Ovary (tissue), 9 donors: ENCODE measurements around the gene EBF4. TPM values are rescaled to one million over a fixed set of nuclear protein-coding genes. Genes with fewer than 3 reads are reported as not detected.

Source experiments
- DNase-seq, 5 donors: peaks; one replicate each; pipeline ENCODE4 v3.0.0-alpha.2; 2019 to 2020
- H3K27ac ChIP-seq, 2 donors: fragments of 200-600 bp; one replicate each; pipeline versions ENCODE4 v1.5.1 to v1.8.0; 2019 to 2022
- H3K27me3 ChIP-seq: fragments of 200-600 bp; one replicate; pipeline ENCODE4 v1.8.0; 2022
- H3K36me3 ChIP-seq: fragments of 200-600 bp; sonication (generic); one replicate; pipeline ENCODE4 v1.5.1; 2019
- H3K4me1 ChIP-seq: one replicate; pipeline ENCODE4 v1.8.1; 2013; ENCODE audit warnings: mild to moderate bottlenecking, moderate library complexity; ENCODE audit not compliant: insufficient read depth
- H3K4me3 ChIP-seq: fragments of 200-600 bp; sonication (generic); one replicate; pipeline ENCODE4 v1.5.1; 2017
- H3K9me3 ChIP-seq, 2 donors: fragments of 200-600 bp in 1 of 2; sonication (generic) in 1 of 2; one replicate each; pipeline versions ENCODE4 v1.5.1 to v1.8.1; 2013 to 2019; ENCODE audit warnings: mild to moderate bottlenecking in 1 of 2, moderate library complexity in 1 of 2
- CTCF ChIP-seq, 3 donors: fragments of 450-650 bp in 2 of 3; fragments of 200-600 bp in 1 of 3; IDR thresholded peaks; one replicate each; pipeline versions ENCODE4 v1.5.1 to v1.8.0; 2016 to 2022; ENCODE audit warnings: antibody characterized with exemption in 3 of 3, mild to moderate bottlenecking in 1 of 3
- EP300 ChIP-seq: sonication (generic); formaldehyde crosslinking; IDR thresholded peaks from one replicate; pipeline ENCODE4 v1.6.1; 2017; ENCODE audit warnings: antibody characterized with exemption
- POLR2A ChIP-seq: fragments of 450-650 bp; IDR thresholded peaks from one replicate; pipeline ENCODE4 v1.6.1; 2017; ENCODE audit warnings: antibody characterized with exemption, mild to moderate bottlenecking, moderate library complexity
- WGBS, 3 donors: extraction: QIAGEN DNeasy Blood & Tissue Kit in 1 of 3; methylation state at CpG; one replicate each; pipeline versions ENCODE4 v1.1.5 to v1.1.7; 2013 to 2017; 5-methylcytosine and 5-hydroxymethylcytosine counted together
- intact Hi-C, 4 donors: fragments of 100-400 bp; cut with DNase I; formaldehyde crosslinking; loops; one replicate each; pipeline versions ENCODE4 v1.11.0 to v1.15.1; 2022 to 2023
- polyA plus RNA-seq, 2 donors: library from polyadenylated mRNA; stranded (reverse); fragments of 200-250 nt in 1 of 2; fragments of 350-450 nt in 1 of 2; fragmentation: Illumina TruSeq in 1 of 2; extraction: RNeasy Lipid Tissue Mini Kit (QIAGEN cat#74804) in 1 of 2; gene quantifications; one replicate each; pipeline ENCODE4 v1.2.3, GENCODE V29; 2013 to 2014
- total RNA-seq, 7 donors: library from RNA; depleted of rRNA in 2 of 7; stranded (reverse); fragments of >200 nt in 2 of 7; fragmentation: NEBNext Ultra II Directional in 3 of 7; extraction: Animal tissue kit (Norgen Biotek cat#: 25700) in 3 of 7; gene quantifications; one replicate each; pipeline versions ENCODE4 v1.1.0 to v1.2.4, GENCODE V29; 2016 to 2023
- donor health status: DM: no; HTN: no; CAD: no; lungs with moderate emphysema.
- donor health status: DM: no; HTN: no; CAD: no.
- donor health status: Bipolar disorder and iron deficiency.
- donor health status: DM: yes; HTN: yes; CAD: no.
- donor health status: DM: no; HTN: no; CAD: no.
- donor health status: DM: yes; HTN: yes; CAD: no.

The EBF4 gene
- total and polyA plus RNA-seq, 9 donors, result 9.4 to 67.7 (median 36.2) TPM

DNA sequence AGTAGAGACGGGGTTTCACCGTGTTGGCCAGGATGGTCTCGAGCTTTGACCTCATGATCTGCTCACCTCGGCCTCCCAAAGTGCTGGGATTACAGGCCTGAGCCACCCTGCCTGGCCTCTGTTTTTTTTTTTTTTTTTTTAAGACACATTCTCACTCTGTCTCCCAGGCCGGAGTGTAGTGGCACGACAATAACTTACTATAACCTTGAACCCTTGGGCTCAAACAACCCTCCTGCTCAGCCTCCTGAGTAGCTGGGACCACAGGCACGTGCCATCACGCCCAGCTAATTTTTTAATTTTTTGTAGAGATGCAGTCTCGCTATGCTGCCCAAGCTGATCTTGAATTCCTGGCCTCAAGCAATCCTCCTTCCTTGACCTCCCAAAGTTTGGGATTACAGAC lies 81.2 kb downstream of the EBF4 start:
- intact Hi-C loops, result no loop called here
- Histone ChIP-seq H3K27ac (no peak overlapping the region), H3K4me1 (no peaks in the 10 kb centered on the region), H3K4me3 (no peak overlapping the region), H3K9me3 (peaks cover 0 to 3% of the 10 kb centered on the region in 2 donors), H3K27me3 (no peaks in the 10 kb centered on the region), H3K36me3 (no peaks in the 10 kb centered on the region)
- WGBS, 3 donors, result 80 to 86% (median 85%) methylated on average over 9 of the region's 9 CpGs
- TF ChIP-seq CTCF (IDR thresholded peaks at IDR 0.05) (no peak), EP300 (no peak), POLR2A (no peak)
- DNase-seq, result no peak

DNA sequence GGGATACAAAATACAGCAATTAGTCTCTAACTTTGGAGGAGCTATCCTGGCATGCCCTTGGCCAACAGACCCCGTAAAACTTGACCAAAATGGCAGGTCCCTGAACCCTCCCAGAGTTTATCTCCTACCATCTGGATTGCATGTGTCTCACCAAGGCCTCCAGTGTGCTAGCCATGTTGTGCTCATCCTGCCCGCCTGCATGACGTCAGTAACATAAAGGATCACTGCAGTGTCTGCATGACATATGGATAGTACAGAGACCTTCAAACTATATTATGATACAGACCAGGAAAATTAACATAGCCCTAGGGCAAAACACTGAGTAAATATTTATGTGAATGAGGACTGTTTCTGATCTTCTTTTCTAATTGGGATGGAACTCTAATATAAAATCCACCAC lies 82.6 kb downstream of the EBF4 start:
- 75 to 78% (median 75%) methylated on average over 3 of the region's 3 CpGs for WGBS, 3 donors
- no peak for DNase-seq

DNA sequence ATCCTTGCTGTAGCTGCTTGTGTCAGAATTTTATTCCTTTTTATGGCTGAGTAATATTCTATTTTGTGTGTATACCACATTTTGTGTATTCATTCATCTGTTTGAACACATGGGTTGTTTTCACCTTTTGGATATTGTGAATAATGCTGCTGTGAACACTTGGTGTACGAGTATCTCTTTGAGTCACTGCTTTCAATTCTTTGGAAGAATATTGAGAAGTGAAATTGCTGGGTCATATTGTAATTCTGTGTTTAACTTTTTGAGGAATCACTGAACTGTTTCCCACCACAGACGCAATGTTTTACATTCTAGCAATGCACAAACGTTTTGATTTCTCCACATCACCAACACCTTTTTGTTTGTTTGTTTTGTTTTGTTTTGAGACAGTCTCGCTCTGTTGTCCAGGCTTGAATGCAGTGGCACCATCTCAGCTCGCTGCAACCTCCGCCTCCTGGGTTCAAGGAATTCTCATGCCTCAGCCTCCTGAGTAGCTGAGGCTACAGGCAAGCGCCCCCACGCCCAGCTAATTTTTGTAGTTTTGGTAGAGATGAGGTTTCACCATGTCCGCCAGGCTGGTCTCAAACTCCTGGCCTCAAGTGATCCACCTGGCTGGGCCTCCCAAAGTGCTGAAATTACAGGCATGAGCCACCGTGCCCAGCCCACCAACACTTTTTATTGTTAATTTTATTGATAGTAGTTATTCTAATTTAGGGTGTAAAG lies 86.2 kb downstream of the EBF4 start:
- H3K4me3 ChIP-seq, result no peak overlapping the region
- H3K36me3 ChIP-seq, result no peaks in the 10 kb centered on the region
- DNase-seq, result no peak
- H3K9me3 ChIP-seq, result peaks cover 0 to 3% of the 10 kb centered on the region in 2 donors
- 82 to 85% (median 83%) methylated on average over 10 of the region's 10 CpGs for WGBS, 3 donors
- TF ChIP-seq EP300 (no peak), CTCF (IDR thresholded peaks at IDR 0.05) (no peak)
- H3K27ac ChIP-seq, result no peak overlapping the region
- H3K27me3 ChIP-seq, result no peaks in the 10 kb centered on the region
- intact Hi-C loops, result no loop called here
- H3K4me1 ChIP-seq, result no peaks in the 10 kb centered on the region

More for the DNA sequence above, 82.6 kb downstream of the EBF4 start:
- intact Hi-C loops, result no loop called here
- TF ChIP-seq EP300 (no peak), POLR2A (no peak), CTCF (IDR thresholded peaks at IDR 0.05) (no peak)
- H3K4me3 ChIP-seq, result no peak overlapping the region
- H3K27ac ChIP-seq, result no peak overlapping the region
- no peaks in the 10 kb centered on the region for H3K36me3 ChIP-seq
- peaks cover 0 to 3% of the 10 kb centered on the region in 2 donors for H3K9me3 ChIP-seq
- no peaks in the 10 kb centered on the region for H3K4me1 ChIP-seq
- no peaks in the 10 kb centered on the region for H3K27me3 ChIP-seq

DNA sequence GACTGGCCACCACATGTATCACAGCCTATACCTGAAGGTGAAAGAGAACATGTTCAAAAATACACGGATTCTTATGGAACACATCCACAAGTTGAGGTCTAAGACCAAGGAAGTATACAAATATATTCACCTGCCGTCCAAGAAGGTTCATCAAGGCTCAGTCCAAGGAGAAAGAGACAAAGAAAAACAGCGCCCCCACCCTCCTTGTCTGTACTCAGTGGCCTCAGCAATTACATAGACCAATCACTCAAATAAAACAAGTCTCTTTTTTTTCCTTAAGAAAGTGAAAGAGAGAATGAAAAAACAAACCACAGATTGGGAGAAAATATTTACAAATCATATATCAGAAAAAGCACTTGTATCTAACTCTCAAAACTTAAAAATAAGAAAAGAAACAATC lies 88.4 kb downstream of the EBF4 start:
- H3K4me1 ChIP-seq, result no peaks in the 10 kb centered on the region
- H3K27me3 ChIP-seq, result no peaks in the 10 kb centered on the region
- 35 to 46% (median 40%) methylated on average over 3 of the region's 3 CpGs for WGBS, 3 donors
- H3K36me3 ChIP-seq, result no peaks in the 10 kb centered on the region
- intact Hi-C loops, result no loop called here
- no peak for DNase-seq
- no peak overlapping the region for H3K27ac ChIP-seq
- TF ChIP-seq POLR2A, result no peak
- TF ChIP-seq CTCF (IDR thresholded peaks at IDR 0.05), result no peak
- TF ChIP-seq EP300, result no peak
- no peak overlapping the region for H3K4me3 ChIP-seq
- peaks cover 0 to 2% of the 10 kb centered on the region in 2 donors for H3K9me3 ChIP-seq
